ENCODE results near the gene CDH4.

The CDH4 gene

DNA sequence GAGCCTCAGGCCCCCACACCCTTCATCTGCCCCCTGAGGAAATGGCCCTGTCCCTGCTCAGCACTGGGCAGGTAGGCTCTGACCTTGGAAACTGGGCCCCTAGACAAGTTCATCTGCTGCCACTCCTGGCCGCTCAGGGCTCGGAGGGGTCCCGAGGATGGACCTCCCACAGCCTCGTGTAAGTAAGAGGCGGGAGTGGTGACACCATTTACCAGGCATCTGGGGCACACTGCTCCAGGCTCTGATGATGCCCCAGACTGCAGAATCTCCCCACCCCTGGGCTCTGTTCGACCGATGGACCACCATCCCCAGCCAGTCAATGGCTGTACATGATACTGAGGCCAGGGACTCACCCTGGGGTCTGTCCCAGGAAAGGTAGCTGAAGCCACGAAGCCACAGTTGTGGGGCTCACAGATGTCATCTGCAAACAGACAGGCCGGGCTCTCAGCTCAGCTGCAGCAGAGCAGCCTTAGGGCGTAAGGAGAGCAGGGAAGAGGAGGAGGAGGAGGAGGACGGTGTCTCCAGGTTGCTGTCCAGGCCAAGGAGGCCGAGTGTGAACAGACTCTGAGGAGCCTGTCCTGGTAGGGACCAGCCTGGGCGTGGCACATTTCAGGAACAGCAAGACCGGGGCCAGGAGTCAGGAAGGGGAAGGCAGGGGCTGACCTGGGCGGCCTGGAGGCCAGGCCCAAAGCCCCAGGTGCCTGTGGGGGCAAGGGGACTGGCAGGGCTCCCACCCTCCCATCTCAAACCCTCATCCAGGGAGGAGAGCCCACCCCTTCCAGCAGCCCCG is 513.2 kb downstream of the CDH4 start:
- in situ Hi-C loops (cut with HindIII; ENCODE audit: low sequenced_read_pairs), result no loop called here

DNA sequence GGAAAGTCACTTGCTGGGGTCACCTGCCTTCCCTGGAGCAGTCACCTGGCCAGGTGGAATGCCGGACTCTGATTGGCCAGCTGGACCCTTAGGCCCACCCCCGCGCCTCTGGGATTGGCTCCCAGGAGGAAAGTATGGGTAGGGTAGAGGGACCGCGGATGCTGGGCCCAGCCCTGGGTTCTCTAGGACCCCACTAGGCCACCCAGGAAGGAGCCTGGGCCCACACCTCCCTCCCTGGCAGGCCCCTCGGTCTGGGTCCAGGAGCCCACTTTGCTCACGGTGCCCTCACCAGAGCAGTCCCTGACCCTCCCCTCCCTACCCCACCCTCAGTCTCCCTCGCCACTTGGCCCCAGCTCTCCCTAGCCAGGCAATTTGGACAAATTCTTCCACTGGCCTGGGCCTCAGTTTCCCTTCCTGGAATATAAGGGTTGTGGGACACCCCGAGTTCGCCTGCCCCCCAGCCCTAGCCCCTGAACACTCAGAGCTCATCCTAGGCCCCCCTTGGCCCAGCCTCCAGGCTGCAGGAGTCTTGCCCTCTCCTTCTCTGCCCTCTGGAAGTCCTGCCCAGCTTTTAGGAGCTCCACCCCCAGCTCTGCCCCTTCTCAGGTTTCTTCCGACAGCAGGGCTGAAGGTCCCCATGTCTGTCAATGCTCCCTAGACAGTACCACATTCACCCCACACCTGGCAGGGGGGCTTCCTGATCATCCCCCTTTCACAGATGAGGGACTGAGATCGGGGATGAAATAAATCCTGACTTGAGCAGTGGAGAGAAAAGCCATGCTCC is 514.0 kb downstream of the CDH4 start:
- in situ Hi-C loops (cut with HindIII; ENCODE audit: low sequenced_read_pairs), result no loop called here

DNA sequence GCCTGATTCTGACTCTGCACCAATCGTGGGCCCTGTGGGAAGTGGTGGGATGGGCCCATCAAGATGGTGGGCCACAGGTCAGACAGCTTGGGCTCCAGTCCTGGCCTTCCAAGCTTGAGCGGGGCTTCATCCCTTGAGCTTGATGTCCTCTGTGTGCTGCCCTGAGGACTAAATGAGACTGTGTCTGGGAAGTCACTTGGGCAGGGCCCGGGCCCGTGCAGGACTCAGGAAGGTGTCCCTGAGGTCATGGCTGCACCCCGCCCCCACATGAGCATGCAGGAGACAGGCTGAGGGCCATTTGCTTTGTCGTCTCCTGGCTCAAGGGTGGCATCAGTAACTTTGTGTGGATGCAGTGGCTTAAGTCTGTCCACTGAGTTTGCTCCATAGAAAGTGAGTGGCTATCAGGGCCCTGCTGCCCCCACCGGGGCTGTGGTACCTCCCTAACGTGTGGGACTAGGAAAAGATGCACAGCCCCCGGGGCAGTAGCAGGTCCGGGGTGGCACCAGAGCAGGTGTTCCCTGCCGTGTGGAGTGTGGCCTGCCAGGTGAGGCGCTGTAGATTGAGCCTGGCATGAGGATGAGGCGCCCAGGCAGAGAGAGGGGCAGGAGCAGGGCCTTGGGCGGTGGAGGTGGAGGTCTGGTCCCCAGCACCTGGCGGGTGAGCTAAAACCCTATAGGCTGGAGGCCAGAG is 515.0 kb downstream of the CDH4 start:
- in situ Hi-C loops (cut with HindIII; ENCODE audit: low sequenced_read_pairs), result no loop called here

DNA sequence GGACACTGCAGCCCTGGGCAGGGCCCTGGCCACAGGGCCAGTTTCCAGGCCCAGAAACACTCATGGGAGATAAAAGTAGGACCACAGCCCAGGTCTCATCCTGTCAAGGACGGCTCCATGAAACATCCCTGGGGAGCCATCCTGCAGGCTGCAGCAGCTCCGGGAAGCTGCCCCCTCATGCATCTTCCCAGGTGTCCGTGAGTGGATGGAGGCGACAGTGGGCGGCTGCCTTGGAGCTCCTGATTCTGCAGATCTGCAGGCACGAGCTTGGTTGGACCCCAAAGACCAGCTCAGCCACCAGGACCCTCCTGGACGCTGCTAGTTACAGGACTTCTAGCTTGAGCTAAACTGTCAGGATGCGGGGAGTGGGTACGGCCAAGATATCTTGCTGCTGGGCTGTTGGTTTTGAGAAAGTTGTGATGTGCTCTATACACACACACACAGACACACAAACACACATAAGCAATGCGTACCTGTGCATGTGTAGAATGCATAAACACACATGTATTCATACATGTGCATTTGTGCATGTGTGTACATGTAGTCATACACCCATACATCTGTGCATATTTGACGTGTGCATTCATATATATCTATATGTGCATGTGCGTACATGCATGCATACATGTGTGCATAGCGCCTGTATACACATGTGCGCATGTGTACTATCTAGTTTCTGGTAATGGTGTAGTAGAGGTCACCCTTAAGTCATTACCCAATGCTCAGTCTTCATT is 515.9 kb downstream of the CDH4 start:
- in situ Hi-C loops (cut with HindIII; ENCODE audit: low sequenced_read_pairs), result no loop called here

DNA sequence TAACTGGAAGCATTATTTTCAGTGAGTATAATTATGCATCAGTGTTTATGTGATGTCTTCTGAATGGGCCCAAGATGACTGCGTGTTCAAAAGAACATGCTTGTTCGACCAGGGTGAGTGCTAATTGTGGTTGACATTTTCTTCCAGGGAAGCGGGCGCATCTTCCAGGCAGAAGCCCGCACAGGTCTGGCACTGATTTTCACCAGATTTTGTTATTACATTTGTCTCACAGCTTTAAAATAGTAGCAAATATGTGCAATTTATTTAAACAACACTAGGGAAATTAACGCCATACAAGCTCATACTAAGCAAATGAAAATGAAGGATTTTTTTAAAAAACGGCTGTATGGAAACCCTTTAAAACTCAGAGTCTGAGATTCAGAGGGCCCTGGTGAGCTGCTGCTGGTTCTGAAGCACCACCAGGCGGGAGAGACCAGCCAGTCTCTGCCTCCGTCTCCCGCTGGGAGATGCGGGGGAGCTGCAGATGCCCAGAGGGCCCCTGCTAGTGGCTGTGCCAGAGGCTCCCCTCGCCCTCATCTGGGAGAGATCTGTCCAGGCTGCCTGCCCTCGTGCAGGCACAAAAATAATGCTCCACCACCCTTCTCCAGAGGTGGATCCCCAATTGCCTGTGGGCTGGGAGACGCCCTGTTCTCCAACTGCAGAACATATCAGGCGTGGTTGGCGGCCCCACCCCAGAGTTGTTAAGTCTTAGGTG is 516.7 kb downstream of the CDH4 start:
- in situ Hi-C loops (cut with HindIII; ENCODE audit: low sequenced_read_pairs), result no loop called here

DNA sequence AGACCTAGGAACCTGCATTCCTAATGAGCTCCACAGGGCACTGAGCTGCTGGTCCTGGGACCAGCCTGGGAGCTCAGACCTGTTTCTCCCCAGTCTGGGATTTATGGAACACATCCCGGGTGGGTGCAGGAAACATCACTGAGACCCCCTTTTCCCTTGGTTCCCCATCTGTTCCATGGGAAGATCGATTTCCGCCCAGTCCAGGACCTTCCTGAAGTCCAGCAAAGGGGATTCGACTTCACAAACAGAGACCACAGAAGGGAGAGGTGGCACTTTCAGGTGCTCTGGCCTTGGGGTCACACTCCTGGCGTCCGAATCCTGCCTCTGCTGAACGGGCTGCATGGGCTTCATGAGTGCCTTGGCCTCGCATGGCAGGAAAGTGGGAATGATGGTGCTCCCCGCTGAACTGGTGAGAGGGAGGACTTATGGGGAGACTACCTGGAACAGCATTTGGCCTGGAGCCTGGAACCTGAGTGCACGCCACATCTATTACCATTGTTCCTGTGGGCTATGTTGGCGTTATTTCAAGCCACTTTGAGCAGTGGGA is 517.3 kb downstream of the CDH4 start:
- in situ Hi-C loops (cut with HindIII; ENCODE audit: low sequenced_read_pairs), result no loop called here

DNA sequence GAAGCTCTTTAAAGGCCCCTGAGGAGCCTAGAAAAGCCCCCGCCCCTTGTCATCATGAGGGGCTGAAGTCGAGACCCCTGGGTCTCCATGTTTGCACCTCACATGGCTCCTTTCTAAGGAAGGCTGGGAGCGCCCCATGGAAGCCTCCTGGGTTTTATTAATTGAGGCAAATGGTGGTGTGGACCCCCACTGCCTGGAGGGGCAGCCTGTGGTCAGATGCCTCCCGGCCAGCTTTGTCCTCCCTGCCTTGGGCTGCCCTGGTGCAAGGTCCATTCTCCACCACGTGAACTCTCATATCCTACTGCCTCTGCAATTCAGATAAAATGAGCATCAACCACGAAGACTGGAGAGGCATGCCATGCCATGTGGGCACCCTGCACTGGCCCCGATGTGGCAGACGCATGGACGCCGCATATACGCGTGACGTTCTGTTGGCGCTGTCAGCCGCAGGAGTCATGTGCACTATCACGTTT is 518.1 kb downstream of the CDH4 start:
- in situ Hi-C loops (cut with HindIII; ENCODE audit: low sequenced_read_pairs), result no loop called here

DNA sequence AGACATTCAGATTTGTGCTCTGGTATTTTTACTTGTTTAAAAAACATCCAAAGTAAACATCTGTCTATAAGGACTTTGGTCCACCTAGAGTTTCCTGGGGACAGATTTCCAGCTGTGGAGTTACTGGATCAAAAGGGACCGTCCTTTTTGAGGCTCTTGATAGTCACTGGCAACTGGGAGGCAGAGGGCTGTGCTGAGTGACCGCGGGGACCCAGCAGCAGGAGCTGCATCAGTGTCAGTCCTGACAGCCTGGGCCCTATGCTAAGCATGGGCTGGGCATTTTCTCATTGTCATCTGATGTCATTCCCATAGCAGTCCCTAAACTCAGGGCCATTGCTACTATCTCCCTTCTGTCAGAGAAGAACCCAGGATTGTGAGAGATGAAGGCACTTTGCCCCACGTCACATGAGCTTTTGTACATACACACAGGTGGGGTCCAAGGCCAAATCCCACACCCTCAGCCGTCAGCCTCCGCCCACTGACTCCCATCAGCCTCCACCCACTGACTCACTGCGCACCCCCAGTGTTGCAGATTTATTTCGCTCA is 519.8 kb downstream of the CDH4 start:
- in situ Hi-C loops (cut with HindIII; ENCODE audit: low sequenced_read_pairs), result no loop called here

DNA sequence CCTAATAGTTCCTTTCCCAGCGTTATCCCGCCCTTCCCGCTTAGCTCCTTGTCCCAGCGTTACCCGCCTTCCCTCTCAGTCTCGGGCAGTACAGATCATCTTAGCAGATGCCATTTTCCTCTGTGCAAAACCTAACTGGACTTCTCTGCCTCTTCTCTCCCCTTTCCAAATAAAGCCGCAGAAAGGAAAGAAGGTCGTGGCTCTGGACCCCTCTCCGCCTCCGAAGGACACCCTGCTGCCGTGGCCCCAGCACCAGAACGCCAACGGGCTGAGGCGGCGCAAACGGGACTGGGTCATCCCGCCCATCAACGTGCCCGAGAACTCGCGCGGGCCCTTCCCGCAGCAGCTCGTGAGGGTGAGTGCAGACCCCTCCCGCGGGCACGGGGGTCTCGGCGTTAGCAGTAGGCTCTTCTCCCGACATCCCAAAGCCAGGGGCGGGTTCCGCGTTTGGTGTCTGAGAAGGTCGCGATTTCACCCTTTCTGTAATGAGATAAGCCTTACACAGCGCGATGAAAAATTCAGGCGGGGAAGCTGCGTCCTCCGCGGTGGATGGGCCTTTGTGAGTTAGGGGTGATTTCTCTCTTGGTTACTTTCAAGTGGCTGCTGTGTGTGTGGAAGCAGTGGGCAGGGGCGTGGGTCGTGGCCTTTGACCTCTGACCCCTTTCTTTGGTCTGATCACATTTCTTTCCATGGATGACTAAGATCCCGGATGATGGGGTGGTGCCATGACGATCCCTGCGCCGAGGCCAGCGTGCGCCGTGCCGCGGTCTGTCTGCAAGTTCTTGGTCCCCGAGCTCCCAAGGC is 521.0 kb downstream of the CDH4 start:
- in situ Hi-C loops (cut with HindIII; ENCODE audit: low sequenced_read_pairs), result no loop called here

DNA sequence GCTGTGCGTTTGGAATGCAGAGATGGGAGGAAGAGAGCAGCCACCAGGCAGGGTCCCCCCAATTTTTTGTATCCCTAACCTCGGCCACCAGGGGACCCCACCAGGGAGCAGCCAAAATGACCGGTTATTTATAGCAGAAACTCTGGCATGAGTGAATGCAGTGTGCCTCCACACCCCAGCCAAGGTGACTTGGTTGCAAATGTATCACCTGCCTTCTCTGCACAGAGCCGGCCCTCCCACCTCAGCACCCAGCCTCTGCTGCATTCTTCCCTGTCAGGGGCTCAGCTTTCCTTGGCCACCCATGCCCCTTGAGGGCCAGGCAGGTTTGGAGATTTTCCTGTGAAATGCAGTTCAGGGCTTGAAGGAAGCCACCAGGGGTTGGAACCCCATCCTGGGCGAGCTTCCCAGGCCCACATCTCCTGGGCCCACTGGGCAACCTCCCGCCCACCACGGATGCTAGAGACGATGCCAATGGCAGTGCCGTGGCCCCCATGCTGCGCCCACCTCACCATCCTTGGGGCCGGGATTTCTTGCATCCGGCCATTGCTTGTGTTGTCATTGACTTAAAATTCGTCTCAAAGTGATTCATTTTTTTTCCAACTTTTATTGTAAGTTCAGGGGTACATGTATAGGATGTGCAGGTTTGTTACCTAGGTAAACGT is 522.0 kb downstream of the CDH4 start:
- in situ Hi-C loops (cut with HindIII; ENCODE audit: low sequenced_read_pairs), result no loop called here

DNA sequence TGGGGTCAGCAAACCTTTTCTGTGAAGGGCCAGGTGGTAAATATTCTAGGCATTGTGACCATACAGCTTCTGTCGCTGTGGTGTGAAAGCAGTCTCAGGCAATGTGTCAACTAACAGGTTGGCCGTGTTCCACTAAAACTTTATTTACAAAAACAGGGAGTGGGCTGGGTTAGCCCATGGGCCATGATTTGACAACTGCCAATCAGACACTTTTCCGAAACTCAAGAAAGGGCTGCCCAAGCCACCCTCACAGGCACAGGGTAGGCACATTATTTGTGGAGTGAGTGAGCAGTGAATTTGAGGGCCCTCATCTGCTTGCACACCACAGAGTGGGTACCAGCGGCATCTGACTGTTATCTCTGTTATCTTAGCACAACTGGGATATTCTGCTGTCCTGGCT is 523.4 kb downstream of the CDH4 start:
- in situ Hi-C loops (cut with HindIII; ENCODE audit: low sequenced_read_pairs), result no loop called here

DNA sequence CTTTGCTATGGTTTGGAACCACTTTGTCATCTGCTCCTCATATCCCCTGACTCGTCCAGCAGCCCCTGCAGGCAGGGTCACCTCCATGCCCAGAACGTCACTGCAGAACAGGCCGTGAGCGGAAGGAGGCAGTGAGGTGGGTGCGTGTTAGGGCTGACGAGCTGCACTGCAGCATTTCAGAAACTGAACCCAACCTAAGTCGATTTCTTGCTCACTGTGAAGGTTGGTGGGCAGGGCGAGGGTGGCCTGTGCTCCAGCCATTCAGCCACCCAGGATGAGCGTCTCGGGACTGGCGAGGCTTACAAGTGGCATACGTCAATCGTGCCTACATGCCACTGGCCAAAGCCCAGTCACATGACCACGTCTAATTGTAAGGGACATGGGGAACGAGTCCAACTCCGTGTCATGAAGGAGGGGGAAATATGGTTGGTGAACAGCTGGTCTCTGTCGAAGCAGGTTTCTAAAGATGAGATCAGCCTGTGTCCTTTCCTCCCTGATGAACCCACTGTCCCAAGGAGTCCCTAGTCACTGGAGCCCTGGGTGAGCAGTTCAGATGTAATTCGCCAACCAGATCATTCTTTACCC is 524.5 kb downstream of the CDH4 start:
- in situ Hi-C loops (cut with HindIII; ENCODE audit: low sequenced_read_pairs), result no loop called here

DNA sequence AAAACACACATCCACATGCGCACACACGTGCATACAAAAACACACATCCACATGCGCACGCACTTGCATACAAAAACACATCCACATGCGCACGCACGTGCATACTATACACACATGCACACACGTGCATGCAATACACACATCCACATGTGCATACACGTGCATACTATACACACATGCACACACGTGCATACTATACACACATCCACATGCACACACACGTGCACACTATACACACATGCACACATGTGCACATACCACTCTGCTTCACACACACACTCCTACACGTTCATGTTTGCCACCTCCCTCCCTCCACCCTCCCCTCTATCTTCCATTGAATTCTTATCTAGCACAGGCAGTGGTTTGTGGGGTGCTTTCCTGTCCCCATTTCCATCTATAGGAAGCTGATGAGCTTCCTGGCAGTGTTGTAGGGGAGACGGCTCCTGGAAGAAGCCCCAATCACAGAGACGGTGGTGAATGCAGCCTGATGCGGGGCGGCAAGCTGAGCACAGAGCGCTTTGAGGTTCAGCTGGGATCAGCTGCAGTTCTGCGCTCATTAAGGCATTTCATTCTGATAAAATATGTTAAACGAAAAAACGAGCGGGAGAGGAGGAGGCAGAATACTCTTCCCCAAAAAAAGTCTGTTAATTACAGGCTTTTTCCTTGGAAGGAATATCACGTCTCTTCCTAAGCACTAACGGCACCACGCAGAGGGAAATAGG is 525.9 kb downstream of the CDH4 start:
- in situ Hi-C loops (cut with HindIII; ENCODE audit: low sequenced_read_pairs), result no loop called here

DNA sequence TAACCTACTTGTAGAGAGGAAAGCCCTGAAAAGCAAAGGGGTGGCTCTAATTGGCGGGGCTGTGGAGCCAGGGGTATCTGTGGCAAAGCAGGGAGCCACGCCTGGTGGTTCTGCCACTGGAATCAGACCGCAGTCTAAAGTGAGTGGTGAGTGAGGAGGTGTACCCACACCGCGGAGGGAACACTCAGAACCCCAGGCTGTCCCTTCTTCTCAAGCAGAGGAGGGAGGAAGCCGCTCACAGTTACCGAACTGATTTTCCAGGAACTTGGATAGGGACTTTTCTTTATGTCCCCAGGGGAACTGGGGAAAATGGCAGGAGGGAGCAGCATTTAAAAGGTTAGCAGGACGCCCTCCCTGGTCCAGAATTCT is 526.4 kb downstream of the CDH4 start:
- in situ Hi-C loops (cut with HindIII; ENCODE audit: low sequenced_read_pairs), result no loop called here

DNA sequence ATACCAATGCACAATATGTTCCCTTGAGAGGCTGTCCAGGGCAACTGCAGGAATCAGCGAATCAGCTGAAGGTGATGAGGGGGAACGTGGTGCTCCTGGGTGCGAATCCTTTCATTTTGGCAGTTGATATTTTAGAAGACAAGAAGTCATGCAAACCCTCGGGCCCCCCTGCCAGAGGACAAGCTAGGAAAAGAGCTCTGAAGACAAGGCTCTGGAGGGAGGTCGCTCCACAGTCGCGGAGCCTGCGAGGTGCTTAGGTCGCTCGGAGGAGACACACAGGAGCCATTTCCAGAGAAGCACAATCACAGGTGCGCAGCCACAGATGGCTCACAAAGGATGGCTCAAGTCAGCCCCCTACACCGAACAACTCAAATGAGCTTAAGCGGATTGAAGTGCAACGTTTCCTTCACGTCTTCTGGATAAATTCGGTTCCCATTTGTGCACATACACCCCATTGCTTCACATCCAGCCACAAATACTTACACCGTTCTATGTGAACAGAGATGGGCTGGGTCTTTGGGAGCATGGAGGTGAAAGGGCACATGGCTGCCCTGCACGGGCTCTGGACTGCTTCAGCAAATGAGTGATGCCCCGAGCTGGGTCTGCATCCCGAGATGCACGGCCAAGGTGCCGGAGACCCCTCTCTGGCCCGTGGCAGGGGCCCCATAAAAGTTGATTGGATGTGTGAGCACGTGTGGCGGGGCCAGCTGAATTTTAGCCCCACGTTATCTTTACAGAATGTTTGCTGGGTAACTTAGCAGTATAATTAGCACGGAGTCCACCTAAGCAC is 527.3 kb downstream of the CDH4 start:
- in situ Hi-C loops (cut with HindIII; ENCODE audit: low sequenced_read_pairs), result no loop called here

DNA sequence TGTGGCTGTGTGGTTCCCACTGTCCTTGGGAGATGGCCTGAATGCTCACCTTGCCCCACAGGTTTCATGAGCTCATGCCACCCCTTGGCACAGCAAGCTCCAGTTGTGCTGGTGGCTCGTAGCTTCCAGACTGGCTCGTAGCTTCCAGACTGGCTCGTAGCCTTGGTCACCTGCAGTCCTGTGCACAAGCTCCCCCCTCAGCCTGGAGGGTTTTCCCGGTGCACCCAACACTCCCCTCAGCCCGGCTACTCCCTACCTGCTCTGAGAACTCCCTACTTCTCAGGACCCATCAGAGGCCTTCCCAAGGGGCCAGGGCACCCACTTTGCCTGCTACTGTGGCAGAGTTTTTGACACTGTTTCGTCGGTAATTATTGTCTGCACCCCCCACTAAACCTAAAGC is 528.0 kb downstream of the CDH4 start:
- in situ Hi-C loops (cut with HindIII; ENCODE audit: low sequenced_read_pairs), result no loop called here
